ENCODE results near the gene CCER1.
"Not testable (repeated sequence)": the region's sequence is repeated elsewhere in the genome, so short reads cannot be mapped to it uniquely, and the experiment has no call there.

Gene CCER1

GRCh38 chr12:90954921-90955320 lies at the start of gene CCER1:
TSS of gene CCER1 (minus strand) at chr12:90955176. CDS start at chr12:90954742, 434 bp downstream.
- no peak for DNase-seq

DNA sequence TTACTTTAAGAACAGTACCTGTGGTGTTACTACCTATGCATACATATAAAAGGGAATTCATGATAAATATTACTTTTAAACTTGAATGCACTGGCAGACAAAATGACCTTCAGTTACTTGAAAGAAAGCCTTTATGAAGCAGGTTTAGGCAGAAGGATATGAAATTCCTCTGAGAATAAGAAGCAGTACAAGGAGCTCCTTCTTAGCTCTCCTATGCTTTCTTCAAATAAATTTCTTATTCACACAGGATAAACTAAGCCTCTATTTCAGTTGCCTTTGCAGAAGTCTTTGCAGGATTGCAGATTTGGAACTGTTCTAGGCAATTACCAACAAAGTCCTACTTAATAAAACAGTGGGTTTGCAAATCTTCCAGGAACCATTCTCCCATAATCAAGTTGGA lies 48.8 kb upstream of the CCER1 start:
- DNase-seq = no peak

GRCh38 chr12:91001306-91001705 lies 46.3 kb upstream of the CCER1 start:
- no peak for DNase-seq

- DNase-seq = no peak
These were observed 45.0 kb upstream of the CCER1 start for GRCh38 chr12:90999966-91000365.

GRCh38 chr12:90999527-90999926 lies 44.6 kb upstream of the CCER1 start:
- DNase-seq = no peak

GRCh38 chr12:90995010-90995409 lies 40.0 kb upstream of the CCER1 start:
- DNase-seq = no peak

GRCh38 chr12:90991952-90992465 lies 37.0 kb upstream of the CCER1 start:
- no peak for DNase-seq

DNA sequence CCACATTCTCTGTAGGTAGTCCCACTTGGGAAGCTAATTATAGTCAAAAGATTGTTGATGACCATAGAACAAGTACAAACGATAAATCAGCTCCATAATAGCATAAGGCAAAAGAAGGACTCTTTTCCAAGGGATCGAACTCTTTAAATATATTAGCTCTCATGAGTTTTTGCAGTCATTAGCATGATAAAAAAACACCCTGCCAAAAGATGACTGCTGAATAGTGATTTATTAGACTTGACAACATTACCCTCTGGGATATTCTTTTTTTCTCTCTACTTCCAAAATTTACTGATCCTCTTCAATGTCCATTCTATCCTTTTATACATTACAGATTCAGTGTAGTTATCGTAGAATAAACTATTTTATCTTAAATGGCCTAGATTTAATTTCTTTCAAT lies 35.6 kb upstream of the CCER1 start:
- no peak for DNase-seq

GRCh38 chr12:90989686-90990111 lies 34.7 kb upstream of the CCER1 start:
- no peak for DNase-seq

DNA sequence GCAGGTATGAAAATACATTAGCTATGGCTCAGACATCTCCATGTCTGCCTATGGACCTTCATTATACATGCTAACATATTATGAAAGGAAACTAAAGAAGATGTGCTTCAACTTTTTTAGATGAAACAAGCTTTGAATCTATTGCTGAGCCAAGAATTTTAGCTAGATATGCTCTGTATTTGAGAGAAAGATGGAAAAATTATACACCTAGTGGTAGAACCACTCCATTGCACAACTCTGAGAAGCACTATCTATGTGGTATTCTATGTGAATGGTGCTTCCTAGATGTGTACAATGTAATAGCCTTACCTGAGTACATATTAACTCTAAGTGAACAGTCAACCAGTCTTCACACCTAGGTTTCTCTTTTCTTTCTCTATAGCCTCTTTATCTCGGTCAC lies 32.5 kb upstream of the CCER1 start:
- no peak for DNase-seq

DNA sequence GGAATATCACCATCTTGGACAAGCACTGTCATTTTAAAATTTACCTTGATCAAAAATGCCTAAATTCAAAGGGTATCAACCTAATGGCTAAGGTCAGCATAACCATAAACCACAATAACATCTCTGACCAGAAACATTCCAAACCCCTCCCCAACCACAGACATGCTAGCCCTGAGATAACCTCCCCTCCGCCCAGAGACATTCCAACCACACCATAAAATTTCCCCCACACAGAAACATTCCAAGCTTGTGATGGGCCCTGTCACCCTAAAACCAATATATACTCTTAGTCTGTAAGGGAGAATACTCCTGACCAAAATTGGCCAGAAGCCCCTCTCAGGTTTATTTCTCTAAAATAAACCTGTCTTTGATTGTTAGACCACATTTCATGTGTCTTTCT lies 32.1 kb upstream of the CCER1 start:
- DNase-seq = no peak

DNA sequence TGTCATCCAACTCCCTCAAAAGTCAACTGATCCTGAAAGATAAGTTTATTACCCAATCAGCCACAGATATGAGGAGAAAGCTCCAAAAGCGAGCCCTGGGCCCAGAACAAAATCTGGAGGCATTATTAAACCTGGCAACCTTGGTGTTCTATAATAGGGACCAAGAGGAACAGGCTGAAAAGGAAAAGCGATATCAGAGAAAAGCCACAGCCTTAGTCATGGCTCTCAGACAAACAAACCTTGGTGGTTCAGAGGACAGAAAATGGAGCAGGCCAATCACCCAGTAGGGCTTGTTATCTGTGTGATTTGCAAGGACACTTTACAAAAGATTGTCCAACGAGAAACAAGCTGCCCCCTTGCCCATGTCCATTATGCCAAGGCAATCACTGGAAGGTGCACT lies 30.4 kb upstream of the CCER1 start:
- not testable (repeated sequence) for DNase-seq

- no peak for DNase-seq
These were observed 29.1 kb upstream of the CCER1 start for GRCh38 chr12:90984114-90984513.

- no peak for DNase-seq
These were observed 27.2 kb upstream of the CCER1 start for GRCh38 chr12:90982170-90982569.

DNA sequence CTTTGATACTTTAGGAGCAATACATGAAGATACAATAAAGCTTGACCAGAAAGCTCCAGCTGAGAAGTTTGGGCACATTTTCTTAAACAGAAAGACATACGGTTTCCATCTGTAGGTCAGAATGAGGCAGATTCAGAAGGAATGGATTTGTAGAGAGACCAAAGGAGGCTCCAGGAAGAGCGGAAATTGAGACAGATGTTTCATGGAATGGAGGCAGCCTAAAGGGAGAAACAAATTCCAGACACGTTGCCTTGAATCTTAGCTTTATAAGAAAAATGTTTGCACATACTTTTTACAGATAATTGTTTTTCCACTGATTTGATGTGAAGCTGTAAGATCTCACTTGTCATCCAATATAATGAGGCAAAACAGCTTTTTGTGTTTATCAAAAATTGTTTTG lies 25.0 kb upstream of the CCER1 start:
- DNase-seq = no peak

- no peak for DNase-seq
These were observed 24.0 kb upstream of the CCER1 start for GRCh38 chr12:90979019-90979418.

- DNase-seq = peak; percentile 74
These were observed 23.3 kb upstream of the CCER1 start for GRCh38 chr12:90978117-90978770.

DNA sequence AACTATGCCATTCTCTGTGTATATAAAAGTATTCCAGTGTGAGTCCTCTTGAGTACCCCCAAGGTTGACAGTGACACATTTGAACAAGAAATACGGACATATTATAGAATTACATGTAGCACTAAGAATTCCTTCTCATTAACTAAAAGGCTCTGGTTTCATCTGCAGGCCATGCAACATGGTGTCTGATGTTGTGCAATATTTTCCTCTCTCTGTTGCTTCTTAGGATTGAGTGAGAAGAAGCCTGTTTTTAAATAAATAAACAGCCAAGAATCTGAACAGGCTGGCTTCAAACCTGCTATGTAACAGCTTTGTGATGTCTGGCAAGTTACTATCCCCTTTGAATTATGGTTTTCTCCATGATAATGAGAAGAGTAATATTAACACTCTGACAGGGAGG lies 22.2 kb upstream of the CCER1 start:
- DNase-seq = no peak

- DNase-seq = peak; percentile 31
These were observed 19.3 kb upstream of the CCER1 start for GRCh38 chr12:90974286-90974685.

- DNase-seq = no peak
These were observed 17.2 kb upstream of the CCER1 start for GRCh38 chr12:90972226-90972625.

DNA sequence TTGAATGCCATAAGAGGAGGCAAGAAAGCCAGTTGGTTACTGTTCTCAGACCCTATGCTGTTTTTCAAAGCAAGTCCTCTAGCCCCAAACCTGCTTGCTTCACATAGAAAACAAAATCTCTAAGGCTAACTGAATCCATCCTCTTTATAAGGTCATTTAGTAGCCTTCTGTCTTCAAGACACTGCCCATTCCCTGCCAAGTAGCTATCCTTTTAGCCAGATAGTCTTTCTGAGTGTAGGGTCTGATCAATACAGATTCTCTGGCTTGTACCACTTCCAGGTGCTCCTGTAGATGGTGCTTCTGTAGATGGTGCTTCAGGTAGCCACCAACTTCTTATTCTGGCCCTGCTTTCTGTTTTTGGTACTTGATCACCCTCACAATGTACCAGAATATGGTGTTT lies 15.9 kb upstream of the CCER1 start:
- no peak for DNase-seq

- DNase-seq = no peak
These were observed 15.5 kb upstream of the CCER1 start for GRCh38 chr12:90970471-90970870.

DNA sequence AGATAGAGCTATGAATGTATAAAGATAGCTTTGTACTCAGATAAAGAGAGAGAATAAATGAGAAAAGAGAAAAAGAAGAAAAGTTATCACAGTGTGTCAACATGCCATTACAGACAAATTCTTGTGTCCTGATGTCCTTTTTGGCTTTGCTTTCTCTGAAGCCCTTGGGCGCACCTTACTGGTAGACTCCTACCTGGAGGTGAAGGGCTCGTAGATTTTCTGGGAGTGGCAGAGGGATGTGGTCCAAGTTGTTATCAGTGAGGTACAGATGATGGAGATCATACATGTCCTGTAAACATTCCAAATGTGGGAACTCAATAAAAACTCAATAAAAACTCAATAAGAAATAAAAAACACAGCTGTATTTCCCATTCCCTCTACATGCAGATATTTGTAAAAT lies 14.9 kb upstream of the CCER1 start:
- DNase-seq = no peak

GRCh38 chr12:90969346-90969745 lies 14.4 kb upstream of the CCER1 start:
- no peak for DNase-seq

GRCh38 chr12:90965204-90965603 lies 10.2 kb upstream of the CCER1 start:
- DNase-seq = no peak
